ENCODE data around the gene PNLIPRP1.

PNLIPRP1 gene

GRCh38 chr10:116598329-116598728 is 7.6 kb downstream of the PNLIPRP1 start:
- TF ChIP-seq CTCF (conservative IDR thresholded peaks at IDR 0.05; ENCODE audit: low read length) = no peak
- no peak for DNase-seq (ENCODE audit: low read depth)
- no peak overlapping the region for H3K4me3 ChIP-seq (ENCODE audit: low read length)

GRCh38 chr10:116599991-116600390 is 9.2 kb downstream of the PNLIPRP1 start:
- no peak for DNase-seq (ENCODE audit: low read depth)
- no peak for TF ChIP-seq CTCF (conservative IDR thresholded peaks at IDR 0.05; ENCODE audit: low read length)
- H3K4me3 ChIP-seq (ENCODE audit: low read length) = no peak overlapping the region

DNA sequence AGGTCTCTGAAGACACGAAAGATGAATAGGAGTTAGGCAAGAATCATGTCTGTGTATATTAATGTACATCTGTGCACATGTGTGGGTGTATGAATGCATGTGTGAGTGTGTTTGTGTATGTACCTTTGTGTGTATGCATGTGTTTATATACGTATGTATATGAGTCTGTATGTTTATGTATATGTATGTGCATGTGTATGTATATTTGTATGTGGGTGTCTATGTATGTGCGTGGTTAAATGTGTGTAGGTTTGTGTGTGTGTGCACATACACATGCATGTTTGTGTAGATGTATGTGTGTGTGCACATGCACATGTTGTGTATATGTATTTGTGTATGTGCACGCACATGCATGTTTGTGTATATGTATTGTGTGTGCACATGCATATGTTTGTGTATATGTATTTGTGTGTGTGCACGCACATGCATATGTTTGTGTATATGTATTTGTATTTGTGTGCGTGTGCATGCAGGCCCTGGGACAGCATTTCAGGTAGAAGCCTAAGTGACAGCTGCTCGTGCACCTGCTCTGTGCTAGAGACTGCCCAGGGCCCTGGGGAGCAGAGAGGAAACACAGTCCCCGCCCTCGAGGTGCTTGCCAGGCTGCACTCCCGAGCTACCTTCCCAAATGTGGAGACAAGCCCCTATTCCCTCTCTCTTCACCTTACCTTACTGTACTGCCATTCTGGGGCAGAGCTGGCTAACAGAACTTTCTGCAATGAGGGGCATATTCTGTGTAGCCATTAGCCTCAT is 12.1 kb downstream of the PNLIPRP1 start:
- no peak for TF ChIP-seq CTCF (conservative IDR thresholded peaks at IDR 0.05; ENCODE audit: low read length)
- no peak overlapping the region for H3K4me3 ChIP-seq (ENCODE audit: low read length)
- no peak for DNase-seq (ENCODE audit: low read depth)

DNA sequence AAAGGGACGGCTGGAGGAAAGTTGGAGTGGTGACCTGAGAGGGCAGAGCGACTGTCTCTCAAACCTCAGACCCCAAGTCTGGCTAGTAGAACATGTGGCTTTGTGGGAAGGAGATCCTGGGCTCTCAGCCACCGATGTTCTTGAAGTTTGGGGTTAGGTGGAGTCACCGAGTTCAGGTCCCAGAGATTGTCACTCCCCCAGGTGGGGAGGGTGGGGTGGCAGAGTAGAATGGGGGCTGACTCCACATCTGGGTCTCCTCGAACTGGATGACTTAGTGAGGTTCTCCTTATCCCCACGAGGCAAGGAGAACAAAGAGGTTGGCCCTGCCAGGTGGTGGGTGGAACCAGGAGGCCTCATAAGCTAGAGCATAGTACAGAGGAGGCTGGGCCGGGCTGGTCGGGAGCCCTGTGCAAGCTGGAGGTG is 15.3 kb downstream of the PNLIPRP1 start:
- no peak for TF ChIP-seq CTCF (conservative IDR thresholded peaks at IDR 0.05; ENCODE audit: low read length)
- DNase-seq (ENCODE audit: low read depth) = no peak
- no peak overlapping the region for H3K4me3 ChIP-seq (ENCODE audit: low read length)

- DNase-seq (ENCODE audit: low read depth) = no peak
- no peak for TF ChIP-seq CTCF (conservative IDR thresholded peaks at IDR 0.05; ENCODE audit: low read length)
- H3K4me3 ChIP-seq (ENCODE audit: low read length) = no peak overlapping the region
These were observed 16.6 kb downstream of the PNLIPRP1 start for GRCh38 chr10:116607336-116607735.

DNA sequence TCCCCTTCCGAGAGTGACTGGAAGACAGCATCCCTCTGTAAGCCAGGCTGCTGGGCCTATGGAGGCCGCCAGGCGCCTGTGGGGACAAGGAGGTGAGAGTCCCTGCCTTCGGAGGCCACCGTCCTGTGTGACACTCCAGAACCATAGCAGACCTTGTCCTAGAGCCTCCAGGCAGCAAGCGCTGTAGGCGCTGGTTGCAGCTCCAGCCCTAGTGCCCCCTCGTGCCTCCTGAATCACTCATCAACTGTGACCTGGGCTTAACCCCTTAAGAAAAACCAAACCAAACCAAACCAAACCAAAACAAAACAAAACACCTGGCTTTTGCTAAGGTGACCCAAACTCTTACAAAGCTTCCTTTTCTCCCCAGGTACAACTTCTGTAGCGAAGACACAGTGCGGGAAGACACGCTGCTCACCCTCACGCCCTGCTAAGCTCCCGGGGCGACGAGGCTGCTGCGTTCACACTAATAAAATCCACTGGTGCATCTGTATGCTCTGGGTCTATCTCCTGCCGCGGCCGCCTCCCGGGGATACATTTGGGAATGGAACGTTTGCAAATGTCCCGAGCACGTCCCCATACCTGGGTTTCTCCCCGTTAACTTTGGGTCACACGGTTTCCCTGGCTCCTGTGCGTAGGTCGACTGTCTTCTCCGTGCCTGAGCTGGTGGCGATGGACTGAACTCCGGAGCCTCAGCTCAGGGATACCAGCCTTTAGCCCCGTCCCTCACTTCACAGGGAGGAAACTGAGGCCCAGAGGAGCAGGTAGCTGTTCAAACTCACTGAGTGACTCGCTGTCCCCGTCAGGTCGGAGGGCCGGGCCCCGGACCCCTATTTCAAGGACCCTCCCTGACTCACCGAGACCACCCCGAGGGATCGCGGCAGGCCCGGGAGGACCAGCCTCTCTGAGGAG is 18.2 kb downstream of the PNLIPRP1 start:
- TF ChIP-seq CTCF (conservative IDR thresholded peaks at IDR 0.05; ENCODE audit: low read length) = no peak
- H3K4me3 ChIP-seq (ENCODE audit: low read length) = no peak overlapping the region
- no peak for DNase-seq (ENCODE audit: low read depth)
